ENCODE results near the gene LAMC3.
"Not testable (repeated sequence)": the region's sequence is repeated elsewhere in the genome, so short reads cannot be mapped to it uniquely, and the experiment has no call there.

LAMC3 gene

GRCh38 chr9:131097126-131097947, 88.4 kb downstream of the LAMC3 start:
- no peak for DNase-seq (ENCODE audit: low read depth)

- DNase-seq (ENCODE audit: low read depth): no peak
Measured at GRCh38 chr9:131097948-131098278, 88.9 kb downstream of the LAMC3 start.

- DNase-seq (ENCODE audit: low read depth): no peak
Measured at GRCh38 chr9:131098391-131099101, 89.6 kb downstream of the LAMC3 start.

GRCh38 chr9:131099102-131099606, 90.2 kb downstream of the LAMC3 start:
- DNase-seq (ENCODE audit: low read depth): no peak

GRCh38 chr9:131099845-131100244, 90.9 kb downstream of the LAMC3 start:
- DNase-seq (ENCODE audit: low read depth): not testable (repeated sequence)

GRCh38 chr9:131100445-131100844, 91.5 kb downstream of the LAMC3 start:
- no peak for DNase-seq (ENCODE audit: low read depth)

GRCh38 chr9:131101207-131101964, 92.4 kb downstream of the LAMC3 start:
- no peak for DNase-seq (ENCODE audit: low read depth)

GRCh38 chr9:131103024-131103423, 94.0 kb downstream of the LAMC3 start:
- DNase-seq (ENCODE audit: low read depth): no peak

- DNase-seq (ENCODE audit: low read depth): no peak
Measured at GRCh38 chr9:131103535-131103934, 94.6 kb downstream of the LAMC3 start.

- no peak for DNase-seq (ENCODE audit: low read depth)
Measured at GRCh38 chr9:131104016-131104740, 95.2 kb downstream of the LAMC3 start.

- DNase-seq (ENCODE audit: low read depth): no peak
Measured at GRCh38 chr9:131105952-131106351, 97.0 kb downstream of the LAMC3 start.

GRCh38 chr9:131107760-131108159, 98.8 kb downstream of the LAMC3 start:
- no peak for DNase-seq (ENCODE audit: low read depth)

- DNase-seq (ENCODE audit: low read depth): no peak
Measured at GRCh38 chr9:131111186-131111853, 102.3 kb downstream of the LAMC3 start.

GRCh38 chr9:131111854-131112311, 102.9 kb downstream of the LAMC3 start:
- no peak for DNase-seq (ENCODE audit: low read depth)

GRCh38 chr9:131112374-131113154, 103.6 kb downstream of the LAMC3 start:
- DNase-seq (ENCODE audit: low read depth): no peak

GRCh38 chr9:131113655-131114054, 104.7 kb downstream of the LAMC3 start:
- no peak for DNase-seq (ENCODE audit: low read depth)

- no peak for DNase-seq (ENCODE audit: low read depth)
Measured at GRCh38 chr9:131114084-131114535, 105.1 kb downstream of the LAMC3 start.

GRCh38 chr9:131115360-131115742, 106.4 kb downstream of the LAMC3 start:
- DNase-seq (ENCODE audit: low read depth): not testable (repeated sequence)

GRCh38 chr9:131116281-131117120, 107.5 kb downstream of the LAMC3 start:
- no peak for DNase-seq (ENCODE audit: low read depth)

Data from iris pigment epithelial cell (primary cell).